Measurements from ENCODE around the gene FARS2.

Gene FARS2

GRCh38 chr6:5617179-5617578 is 355.9 kb downstream of the FARS2 start:
- Histone ChIP-seq H4K20me1 (ENCODE audit: insufficient read depth, low read length) (no peaks in the 10 kb centered on the region), H2AFZ (ENCODE audit: low read depth, low read length) (no peak overlapping the region), H3K9me3 (ENCODE audit: insufficient read depth, low read length) (no peaks in the 10 kb centered on the region), H3K27ac (ENCODE audit: low read length) (no peak overlapping the region), H3K4me2 (ENCODE audit: low read length) (no peak overlapping the region), H3K9ac (ENCODE audit: low read length) (no peak overlapping the region), H3K27me3 (ENCODE audit: low read depth, low read length) (no peaks in the 10 kb centered on the region), H3K4me3 (ENCODE audit: low read length) (no peak overlapping the region), H3K36me3 (replicated peaks; ENCODE audit: low read depth, low read length) (no peaks in the 10 kb centered on the region), H3K79me2 (ENCODE audit: low read length) (no peaks in the 10 kb centered on the region), H3K4me1 (ENCODE audit: low read length) (no peaks in the 10 kb centered on the region)
- no peak for TF ChIP-seq EZH2phosphoT487 (IDR thresholded peaks at IDR 0.05; ENCODE audit: low read depth)
- TF ChIP-seq, protein P1, sequence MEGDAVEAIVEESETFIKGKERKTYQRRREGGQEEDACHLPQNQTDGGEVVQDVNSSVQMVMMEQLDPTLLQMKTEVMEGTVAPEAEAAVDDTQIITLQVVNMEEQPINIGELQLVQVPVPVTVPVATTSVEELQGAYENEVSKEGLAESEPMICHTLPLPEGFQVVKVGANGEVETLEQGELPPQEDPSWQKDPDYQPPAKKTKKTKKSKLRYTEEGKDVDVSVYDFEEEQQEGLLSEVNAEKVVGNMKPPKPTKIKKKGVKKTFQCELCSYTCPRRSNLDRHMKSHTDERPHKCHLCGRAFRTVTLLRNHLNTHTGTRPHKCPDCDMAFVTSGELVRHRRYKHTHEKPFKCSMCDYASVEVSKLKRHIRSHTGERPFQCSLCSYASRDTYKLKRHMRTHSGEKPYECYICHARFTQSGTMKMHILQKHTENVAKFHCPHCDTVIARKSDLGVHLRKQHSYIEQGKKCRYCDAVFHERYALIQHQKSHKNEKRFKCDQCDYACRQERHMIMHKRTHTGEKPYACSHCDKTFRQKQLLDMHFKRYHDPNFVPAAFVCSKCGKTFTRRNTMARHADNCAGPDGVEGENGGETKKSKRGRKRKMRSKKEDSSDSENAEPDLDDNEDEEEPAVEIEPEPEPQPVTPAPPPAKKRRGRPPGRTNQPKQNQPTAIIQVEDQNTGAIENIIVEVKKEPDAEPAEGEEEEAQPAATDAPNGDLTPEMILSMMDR (IDR thresholded peaks at IDR 0.05; ENCODE audit: low read depth, low read length), result no peak

- Histone ChIP-seq H2AFZ (ENCODE audit: low read depth, low read length) (no peak overlapping the region), H3K9me3 (ENCODE audit: insufficient read depth, low read length) (no peaks in the 10 kb centered on the region), H3K4me1 (ENCODE audit: low read length) (no peaks in the 10 kb centered on the region), H4K20me1 (ENCODE audit: insufficient read depth, low read length) (no peaks in the 10 kb centered on the region), H3K27ac (ENCODE audit: low read length) (no peak overlapping the region), H3K36me3 (replicated peaks; ENCODE audit: low read depth, low read length) (no peaks in the 10 kb centered on the region), H3K79me2 (ENCODE audit: low read length) (no peaks in the 10 kb centered on the region), H3K9ac (ENCODE audit: low read length) (no peak overlapping the region), H3K4me2 (ENCODE audit: low read length) (no peak overlapping the region), H3K4me3 (ENCODE audit: low read length) (no peak overlapping the region), H3K27me3 (ENCODE audit: low read depth, low read length) (no peaks in the 10 kb centered on the region)
- TF ChIP-seq, protein P1 (IDR thresholded peaks at IDR 0.05; ENCODE audit: low read depth, low read length), result no peak
- TF ChIP-seq EZH2phosphoT487 (IDR thresholded peaks at IDR 0.05; ENCODE audit: low read depth), result no peak
Observed at GRCh38 chr6:5619249-5619648, 357.9 kb downstream of the FARS2 start.

DNA sequence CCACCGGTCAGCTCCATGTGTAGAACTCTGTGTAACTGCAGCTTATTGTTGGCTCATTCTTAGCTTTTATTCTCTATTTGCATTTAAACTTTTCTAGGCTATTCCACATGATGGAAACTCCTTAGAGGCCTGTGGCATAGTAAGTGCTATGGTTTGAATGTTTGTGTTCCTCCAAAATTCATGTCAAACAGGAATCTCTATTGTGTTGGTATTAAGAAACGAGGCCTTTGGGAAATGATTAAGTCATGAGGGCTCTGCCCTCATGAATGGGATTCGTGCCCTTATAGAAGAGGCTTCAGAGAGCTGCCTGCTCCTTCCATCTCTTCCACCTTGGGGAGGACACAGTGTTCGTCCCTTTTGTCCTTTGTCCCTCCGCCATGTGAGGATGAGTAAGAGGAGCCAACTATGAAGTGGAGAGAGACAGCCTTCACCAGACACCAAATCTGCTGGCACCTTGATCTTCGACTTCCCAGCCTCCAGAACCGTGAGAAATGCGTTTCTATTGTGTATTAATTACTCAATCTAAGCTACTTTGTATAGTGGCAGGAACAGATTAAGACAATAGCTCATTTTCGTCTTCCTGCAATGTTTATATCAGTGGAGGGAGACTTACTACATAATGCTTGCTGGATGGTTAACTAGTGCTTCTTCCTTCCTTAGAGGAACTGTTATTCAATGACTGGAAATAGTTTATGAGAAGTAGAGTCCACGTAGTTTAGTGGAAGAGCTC is 361.1 kb downstream of the FARS2 start:
- H3K4me3 ChIP-seq (ENCODE audit: low read length), result no peak overlapping the region
- H3K4me1 ChIP-seq (ENCODE audit: low read length), result peaks cover 14% of the 10 kb centered on the region
- no peaks in the 10 kb centered on the region for H3K27me3 ChIP-seq (ENCODE audit: low read depth, low read length)
- no peak overlapping the region for H3K27ac ChIP-seq (ENCODE audit: low read length)
- H3K79me2 ChIP-seq (ENCODE audit: low read length), result no peaks in the 10 kb centered on the region
- no peaks in the 10 kb centered on the region for H3K36me3 ChIP-seq (replicated peaks; ENCODE audit: low read depth, low read length)
- no peak overlapping the region for H2AFZ ChIP-seq (ENCODE audit: low read depth, low read length)
- peaks cover 5% of the 10 kb centered on the region; the same call in 1 of the 2 replicates for H4K20me1 ChIP-seq (ENCODE audit: insufficient read depth, low read length)
- no peak overlapping the region for H3K9ac ChIP-seq (ENCODE audit: low read length)
- no peaks in the 10 kb centered on the region for H3K9me3 ChIP-seq (ENCODE audit: insufficient read depth, low read length)
- no peak overlapping the region for H3K4me2 ChIP-seq (ENCODE audit: low read length)
- TF ChIP-seq EZH2phosphoT487 (IDR thresholded peaks at IDR 0.05; ENCODE audit: low read depth), result no peak
- TF ChIP-seq, protein P1 (IDR thresholded peaks at IDR 0.05; ENCODE audit: low read depth, low read length), result no peak

DNA sequence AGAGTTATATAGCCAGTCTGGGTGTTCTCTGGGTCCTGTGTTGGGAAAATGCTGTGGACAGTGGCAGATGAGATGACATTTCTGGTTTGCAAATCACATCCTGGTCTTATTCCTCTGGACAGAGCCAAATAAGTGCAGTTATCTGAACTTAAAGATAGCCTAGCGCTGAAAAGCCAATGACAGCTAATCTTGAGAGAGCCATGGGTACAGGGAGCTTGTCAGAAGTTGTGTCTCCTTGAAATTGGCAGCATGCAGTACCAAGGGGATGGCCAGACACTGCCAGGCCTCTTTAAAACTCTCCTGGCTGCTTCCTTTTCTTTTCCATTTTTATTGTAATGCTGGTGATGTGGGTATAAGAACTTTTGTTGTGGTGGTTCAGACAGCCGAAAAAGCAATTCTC is 362.5 kb downstream of the FARS2 start:
- Histone ChIP-seq H2AFZ (ENCODE audit: low read depth, low read length) (no peak overlapping the region), H3K4me3 (ENCODE audit: low read length) (no peak overlapping the region), H3K27me3 (ENCODE audit: low read depth, low read length) (no peaks in the 10 kb centered on the region), H4K20me1 (ENCODE audit: insufficient read depth, low read length) (peaks cover 5% of the 10 kb centered on the region; the same call in 1 of the 2 replicates), H3K4me2 (ENCODE audit: low read length) (no peak overlapping the region), H3K27ac (ENCODE audit: low read length) (no peak overlapping the region), H3K4me1 (ENCODE audit: low read length) (peaks cover 24% of the 10 kb centered on the region), H3K9ac (ENCODE audit: low read length) (no peak overlapping the region), H3K79me2 (ENCODE audit: low read length) (no peaks in the 10 kb centered on the region), H3K36me3 (replicated peaks; ENCODE audit: low read depth, low read length) (no peaks in the 10 kb centered on the region), H3K9me3 (ENCODE audit: insufficient read depth, low read length) (no peaks in the 10 kb centered on the region)
- TF ChIP-seq, protein P1 (IDR thresholded peaks at IDR 0.05; ENCODE audit: low read depth, low read length), result no peak
- no peak for TF ChIP-seq EZH2phosphoT487 (IDR thresholded peaks at IDR 0.05; ENCODE audit: low read depth)

Data from OCI-LY3 (cell line).